ENCODE data around the gene STK32B.
"Not testable (repeated sequence)": the region's sequence is repeated elsewhere in the genome, so short reads cannot be mapped to it uniquely, and the experiment has no call there.

Gene STK32B

GRCh38 chr4:5165420-5166369 lies 114.4 kb downstream of the STK32B start:
- no peak for DNase-seq

GRCh38 chr4:5166377-5166776 lies 115.1 kb downstream of the STK32B start:
- DNase-seq, result no peak

DNA sequence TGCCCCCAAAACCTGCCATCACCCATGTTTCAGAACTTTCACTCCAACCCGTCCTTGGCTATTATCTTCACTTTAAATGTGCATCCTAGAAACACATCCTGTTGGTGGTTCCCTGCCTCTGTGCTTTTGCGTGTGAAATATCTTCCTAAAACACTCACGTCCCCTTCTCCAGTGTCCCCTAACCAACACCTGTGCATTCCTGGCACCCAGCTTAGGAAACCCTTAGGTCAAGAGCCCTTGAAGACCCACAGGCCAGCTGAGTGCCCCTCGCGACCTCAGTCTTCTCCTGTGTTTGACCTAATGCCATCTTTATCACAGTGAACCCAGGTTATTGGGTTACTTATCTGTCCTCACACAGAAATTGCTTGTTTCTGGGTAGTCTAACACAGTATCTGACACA lies 117.6 kb downstream of the STK32B start:
- no peak for DNase-seq

GRCh38 chr4:5175836-5176235 lies 124.6 kb downstream of the STK32B start:
- DNase-seq, result not testable (repeated sequence)

- DNase-seq, result no peak
These were observed 133.3 kb downstream of the STK32B start for GRCh38 chr4:5184606-5185005.

- no peak for DNase-seq
These were observed 134.3 kb downstream of the STK32B start for GRCh38 chr4:5185551-5185950.

DNA sequence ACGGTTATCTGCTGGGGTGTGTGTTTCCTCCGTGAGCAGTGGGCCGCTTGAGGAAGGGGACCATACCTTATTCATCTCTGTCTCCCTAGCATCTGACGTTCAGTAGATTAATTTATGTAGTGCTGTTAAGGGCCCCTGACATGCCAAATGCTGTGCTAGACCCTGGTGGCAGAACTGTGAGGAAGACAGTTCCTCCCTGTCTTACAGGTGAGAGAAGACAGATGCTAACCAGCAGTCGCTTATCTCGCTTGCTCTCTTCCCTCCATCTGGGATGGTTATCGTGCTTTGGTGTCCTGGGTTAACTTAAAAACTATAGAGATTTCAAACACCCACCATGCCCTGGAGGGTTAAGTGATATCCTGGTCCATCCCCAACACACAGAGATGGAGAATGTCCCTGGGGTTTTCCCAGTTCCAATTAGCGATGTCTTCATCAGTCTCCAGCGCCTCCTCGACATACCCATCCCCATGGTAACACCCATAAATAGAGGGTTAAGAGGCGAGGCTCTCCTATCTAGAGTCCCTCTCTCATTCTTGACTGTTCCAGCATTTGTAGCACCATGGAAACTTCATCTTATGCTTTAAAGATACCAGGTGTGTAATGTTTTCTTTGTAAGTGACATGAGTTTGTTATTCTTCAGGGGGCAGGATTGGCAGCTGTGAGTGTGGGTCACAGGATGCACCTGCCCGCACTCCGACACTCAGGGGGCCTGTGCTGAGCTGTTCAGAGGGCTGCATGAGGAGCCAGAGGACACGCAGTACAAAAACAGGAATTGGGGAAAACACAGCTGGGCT lies 135.2 kb downstream of the STK32B start:
- no peak for DNase-seq

GRCh38 chr4:5188130-5188529 lies 136.8 kb downstream of the STK32B start:
- DNase-seq, result no peak

- DNase-seq, result no peak
These were observed 140.6 kb downstream of the STK32B start for GRCh38 chr4:5191831-5192230.

DNA sequence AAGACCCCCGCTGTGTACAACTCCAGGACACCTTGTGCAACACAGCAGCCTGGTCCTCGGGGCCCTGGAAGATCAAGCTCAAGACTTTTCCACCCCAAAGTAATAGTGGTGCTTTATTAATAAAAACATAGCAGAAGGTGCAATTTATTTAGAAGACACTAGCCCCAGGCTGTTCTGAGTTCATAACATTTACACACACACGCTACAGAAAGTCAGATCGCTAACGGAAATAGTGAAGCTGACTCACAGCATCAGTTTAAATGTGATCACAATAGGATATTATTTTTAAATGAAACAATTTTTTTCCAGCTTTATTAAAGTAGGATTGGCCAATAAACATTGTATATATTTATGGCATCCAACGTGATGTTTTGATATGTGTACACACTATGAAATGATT lies 141.0 kb downstream of the STK32B start:
- DNase-seq, result no peak

GRCh38 chr4:5192678-5193077 lies 141.4 kb downstream of the STK32B start:
- DNase-seq, result no peak

DNA sequence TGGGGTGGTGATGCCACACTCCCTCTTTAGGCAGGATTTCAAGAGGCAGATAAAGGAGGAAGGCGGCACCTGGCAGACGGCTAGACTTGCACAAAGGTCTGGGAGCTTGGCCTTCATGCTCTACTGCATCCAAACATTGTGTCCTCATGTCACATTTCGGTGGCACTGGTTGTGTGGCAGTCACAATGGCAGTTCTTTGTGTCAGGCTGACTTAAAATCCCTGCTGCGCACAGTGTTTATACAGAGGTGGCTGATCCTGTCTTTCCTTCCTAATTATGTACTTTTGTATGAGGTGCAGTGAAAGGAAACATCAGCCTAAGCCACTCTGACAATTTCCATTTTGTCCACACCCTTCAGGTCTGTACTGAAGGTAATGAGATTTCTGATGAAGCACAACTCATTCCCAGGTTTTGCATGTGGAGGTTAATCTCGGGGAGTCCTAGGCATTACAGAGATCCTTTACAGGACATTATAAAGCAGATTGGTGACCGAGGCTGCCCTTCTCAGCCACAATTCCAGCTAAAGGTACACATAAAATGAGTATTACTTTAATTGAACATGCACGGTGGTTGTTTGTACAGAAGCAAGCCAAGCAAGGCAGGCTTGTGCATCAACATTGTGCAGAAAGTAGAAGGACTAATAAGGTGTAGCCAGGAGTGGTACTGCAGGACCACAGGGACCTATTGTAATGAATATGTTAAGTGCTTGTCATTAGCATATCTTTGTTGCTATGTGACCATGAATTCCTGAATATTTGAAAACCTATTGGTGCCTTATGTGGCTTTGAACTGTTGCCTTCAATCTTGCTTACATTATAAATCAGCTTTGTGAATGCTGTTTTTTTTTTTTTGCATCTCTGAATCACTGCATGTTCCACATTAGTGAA lies 147.6 kb downstream of the STK32B start:
- DNase-seq, result peak; percentile 74

- no peak for DNase-seq
These were observed 148.6 kb downstream of the STK32B start for GRCh38 chr4:5199912-5200311.

DNA sequence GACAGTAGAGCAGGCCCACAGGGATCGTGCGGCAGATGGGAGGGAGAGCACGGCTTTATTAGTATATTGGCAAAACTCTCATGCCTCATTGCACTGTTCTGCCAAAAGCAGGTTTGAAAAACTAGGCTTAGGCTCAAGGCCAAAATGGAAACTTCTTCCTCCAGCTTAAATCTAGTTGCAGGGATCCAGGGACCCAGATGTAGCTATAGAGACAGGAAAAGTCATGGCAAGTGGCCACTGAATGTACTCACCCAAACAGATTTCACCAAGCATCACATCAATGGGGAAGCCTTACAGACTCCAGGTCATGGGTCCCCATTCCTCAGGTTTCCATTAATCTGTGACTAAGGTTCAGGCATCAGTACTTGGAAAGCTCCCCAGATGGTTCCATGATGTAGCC lies 149.2 kb downstream of the STK32B start:
- no peak for DNase-seq

DNA sequence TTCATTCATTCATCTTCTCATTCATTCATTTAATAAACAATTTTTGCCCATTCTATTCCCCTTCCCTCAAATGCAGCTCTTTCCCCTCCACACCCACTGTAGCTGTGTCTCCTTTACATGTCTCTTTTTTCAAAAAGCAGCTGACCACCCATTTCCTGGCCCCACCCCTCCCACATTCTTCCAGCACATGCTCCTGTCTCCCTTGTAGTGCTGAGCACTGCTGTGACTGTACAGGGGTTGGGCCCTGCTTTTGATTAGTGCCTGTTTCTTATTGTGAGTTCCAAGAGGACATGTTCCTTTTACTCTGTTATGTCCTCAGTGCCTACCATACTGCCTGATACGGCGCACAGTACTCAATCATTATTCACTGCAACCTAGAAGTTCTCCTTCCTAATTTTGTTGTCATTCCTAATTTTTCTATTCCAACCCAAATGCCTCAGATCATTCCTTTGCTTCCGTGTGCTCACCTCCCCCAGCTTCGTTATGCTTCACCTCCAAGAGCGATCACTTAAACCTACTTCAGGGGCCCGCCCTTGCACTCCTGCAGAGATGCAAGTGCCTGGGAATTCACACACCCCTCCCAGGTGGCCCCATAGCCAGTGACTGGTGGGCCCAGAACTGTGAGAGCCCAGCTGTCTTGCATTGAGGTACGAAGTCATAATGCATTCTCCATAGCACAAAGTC lies 152.2 kb downstream of the STK32B start:
- DNase-seq, result no peak

- no peak for DNase-seq
These were observed 152.7 kb downstream of the STK32B start for GRCh38 chr4:5203993-5204310.

DNA sequence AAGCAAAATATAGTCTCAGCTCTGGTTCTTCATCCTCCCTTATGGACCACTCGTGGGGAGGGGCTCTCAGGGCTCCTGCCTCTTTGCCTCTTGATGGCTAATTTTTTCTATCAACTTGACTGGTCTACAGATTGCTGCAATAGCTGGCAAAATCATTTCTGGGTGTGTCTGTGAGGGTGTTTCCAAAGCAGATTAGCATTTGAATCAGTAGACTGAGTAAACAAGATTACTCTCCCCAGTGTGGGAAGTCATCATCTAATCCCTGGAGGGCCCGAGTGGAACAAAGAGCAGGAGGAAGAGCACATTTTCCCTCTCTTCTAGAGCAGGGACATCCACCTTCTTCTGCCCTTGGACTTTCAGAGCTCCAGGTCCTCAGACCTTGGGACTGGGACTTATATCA lies 153.5 kb downstream of the STK32B start:
- no peak for DNase-seq

- peak; percentile 69 for DNase-seq
These were observed 154.9 kb downstream of the STK32B start for GRCh38 chr4:5206016-5206790.

DNA sequence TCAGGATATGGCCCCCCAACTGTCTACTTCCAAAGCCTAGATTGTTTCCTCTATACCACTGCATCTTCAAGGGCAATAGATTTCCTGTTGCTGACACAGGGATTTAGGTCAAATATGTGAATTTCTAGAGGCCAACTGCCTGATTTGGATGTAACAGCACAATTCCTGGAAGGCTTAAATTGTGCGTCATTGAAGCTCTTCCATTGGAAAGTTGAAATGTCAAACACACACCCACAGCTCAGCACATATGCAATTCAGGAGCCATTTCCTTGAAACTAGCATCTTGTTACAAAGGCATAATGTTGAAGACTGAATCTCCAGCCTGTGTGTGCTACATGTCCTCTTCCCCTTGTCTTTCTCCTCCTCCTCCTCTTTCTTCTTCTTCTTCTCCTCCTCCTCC lies 158.6 kb downstream of the STK32B start:
- no peak for DNase-seq

GRCh38 chr4:5211282-5211839 lies 160.1 kb downstream of the STK32B start:
- DNase-seq, result peak; percentile 19

DNA sequence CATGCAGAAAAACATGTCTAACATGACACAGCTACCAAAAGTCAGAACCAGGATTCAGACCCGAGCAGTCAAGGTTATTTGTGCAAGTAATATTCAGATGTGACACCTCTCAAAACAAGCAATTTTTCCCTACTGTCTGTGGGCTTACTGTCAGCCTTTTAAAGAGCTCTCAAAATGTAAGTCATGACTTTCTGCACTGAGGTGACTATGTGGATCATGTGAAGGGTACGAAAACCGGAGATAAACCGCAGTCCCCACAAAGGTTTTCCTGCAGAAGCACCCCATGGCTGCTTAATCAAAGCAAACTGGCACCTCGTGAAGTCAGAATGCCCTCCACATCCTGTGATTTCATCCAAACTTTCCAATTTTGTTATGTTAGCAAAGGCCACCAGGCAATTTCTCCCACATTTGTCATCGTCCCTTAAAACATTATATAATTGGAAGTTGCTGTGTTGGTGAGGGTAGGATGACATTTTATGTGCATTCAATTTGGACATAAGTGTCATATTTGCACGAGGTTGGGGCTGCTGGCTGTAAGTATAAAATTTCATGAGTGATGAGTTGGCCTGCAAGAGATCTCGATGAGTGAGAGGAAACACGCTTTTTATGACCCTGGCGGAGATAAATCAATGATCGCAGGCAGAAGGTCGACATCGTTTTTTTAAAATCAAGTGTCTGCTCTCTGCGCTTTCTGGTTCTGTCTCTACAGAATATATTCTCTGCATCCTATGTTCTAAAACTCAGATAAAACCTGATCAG lies 161.2 kb downstream of the STK32B start:
- peak; percentile 51 for DNase-seq
